Right atrium auricular region (tissue), 2 donors: Measurements from ENCODE around the gene BTF3. TPM values are rescaled to one million over a fixed set of nuclear protein-coding genes. Genes with fewer than 3 reads are reported as not detected.
"Not testable (repeated sequence)": the region's sequence is repeated elsewhere in the genome, so short reads cannot be mapped to it uniquely, and the experiment has no call there.

Experiments used
- DNase-seq: peaks from one replicate; pipeline ENCODE4 v3.0.0-alpha.2; 2019; ENCODE audit warnings: low spot score
- H3K27ac ChIP-seq, 2 donors: fragments of 200-600 bp; sonication (generic); 1 replicate in 1 of 2; 2 replicates in 1 of 2; pipeline ENCODE4 v1.5.1; 2016 to 2019
- H3K27me3 ChIP-seq, 2 donors: fragments of 200-600 bp; sonication (generic); one replicate each; pipeline versions ENCODE4 v1.5.1 to v1.6.0; 2017 to 2019
- H3K36me3 ChIP-seq: fragments of 200-600 bp; sonication (generic); one replicate; pipeline ENCODE4 v1.5.1; 2016
- H3K4me1 ChIP-seq, 2 donors: fragments of 200-600 bp; sonication (generic); one replicate each; pipeline versions ENCODE4 v1.5.1 to v1.6.0; 2017 to 2019
- H3K4me3 ChIP-seq, 2 donors: fragments of 200-600 bp; sonication (generic); 1 replicate in 1 of 2; 2 replicates in 1 of 2; pipeline ENCODE4 v1.5.1; 2017 to 2019; ENCODE audit warnings: mild to moderate bottlenecking in 1 of 2, moderate library complexity in 1 of 2
- H3K9me3 ChIP-seq, 2 donors: fragments of 200-600 bp; sonication (generic); one replicate each; pipeline ENCODE4 v1.5.1; 2019
- total RNA-seq, 2 donors: library from RNA; depleted of rRNA; stranded (reverse); fragments of >200 nt; gene quantifications; one replicate each; pipeline ENCODE4 v1.1.0, GENCODE V29; 2016
- TF ChIP-seq, protein P1 (sequence below), 2 donors: fragments of 200-600 bp; sonication (generic); IDR thresholded peaks; one replicate each; pipeline ENCODE4 v1.5.1; 2019; ENCODE audit warnings: antibody characterized with exemption in 2 of 2

The BTF3 gene
- total RNA-seq, 2 donors from 2014 or later = 409 to 434 TPM

GRCh38 chr5:73484511-73484910 is 13.7 kb upstream of the BTF3 start:
- no peak overlapping the region for H3K27ac ChIP-seq
- DNase-seq = no peak
- no peak overlapping the region for H3K4me3 ChIP-seq
- no peaks in the 10 kb centered on the region for H3K36me3 ChIP-seq
- TF ChIP-seq, protein P1, sequence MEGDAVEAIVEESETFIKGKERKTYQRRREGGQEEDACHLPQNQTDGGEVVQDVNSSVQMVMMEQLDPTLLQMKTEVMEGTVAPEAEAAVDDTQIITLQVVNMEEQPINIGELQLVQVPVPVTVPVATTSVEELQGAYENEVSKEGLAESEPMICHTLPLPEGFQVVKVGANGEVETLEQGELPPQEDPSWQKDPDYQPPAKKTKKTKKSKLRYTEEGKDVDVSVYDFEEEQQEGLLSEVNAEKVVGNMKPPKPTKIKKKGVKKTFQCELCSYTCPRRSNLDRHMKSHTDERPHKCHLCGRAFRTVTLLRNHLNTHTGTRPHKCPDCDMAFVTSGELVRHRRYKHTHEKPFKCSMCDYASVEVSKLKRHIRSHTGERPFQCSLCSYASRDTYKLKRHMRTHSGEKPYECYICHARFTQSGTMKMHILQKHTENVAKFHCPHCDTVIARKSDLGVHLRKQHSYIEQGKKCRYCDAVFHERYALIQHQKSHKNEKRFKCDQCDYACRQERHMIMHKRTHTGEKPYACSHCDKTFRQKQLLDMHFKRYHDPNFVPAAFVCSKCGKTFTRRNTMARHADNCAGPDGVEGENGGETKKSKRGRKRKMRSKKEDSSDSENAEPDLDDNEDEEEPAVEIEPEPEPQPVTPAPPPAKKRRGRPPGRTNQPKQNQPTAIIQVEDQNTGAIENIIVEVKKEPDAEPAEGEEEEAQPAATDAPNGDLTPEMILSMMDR (IDR thresholded peaks at IDR 0.05) = no peak
- H3K27me3 ChIP-seq = no peaks in the 10 kb centered on the region
- no peaks in the 10 kb centered on the region for H3K4me1 ChIP-seq
- H3K9me3 ChIP-seq = no peaks in the 10 kb centered on the region

- DNase-seq = no peak
- TF ChIP-seq, protein P1 (IDR thresholded peaks at IDR 0.05) = no peak
- Histone ChIP-seq H3K27me3 (no peaks in the 10 kb centered on the region), H3K36me3 (no peaks in the 10 kb centered on the region), H3K4me3 (no peak overlapping the region), H3K9me3 (no peaks in the 10 kb centered on the region), H3K4me1 (no peaks in the 10 kb centered on the region), H3K27ac (no peak overlapping the region)
These were observed 12.5 kb upstream of the BTF3 start for GRCh38 chr5:73485715-73486114.

- no peak overlapping the region for H3K4me3 ChIP-seq
These were observed 11.9 kb upstream of the BTF3 start for GRCh38 chr5:73486119-73486899.

DNA sequence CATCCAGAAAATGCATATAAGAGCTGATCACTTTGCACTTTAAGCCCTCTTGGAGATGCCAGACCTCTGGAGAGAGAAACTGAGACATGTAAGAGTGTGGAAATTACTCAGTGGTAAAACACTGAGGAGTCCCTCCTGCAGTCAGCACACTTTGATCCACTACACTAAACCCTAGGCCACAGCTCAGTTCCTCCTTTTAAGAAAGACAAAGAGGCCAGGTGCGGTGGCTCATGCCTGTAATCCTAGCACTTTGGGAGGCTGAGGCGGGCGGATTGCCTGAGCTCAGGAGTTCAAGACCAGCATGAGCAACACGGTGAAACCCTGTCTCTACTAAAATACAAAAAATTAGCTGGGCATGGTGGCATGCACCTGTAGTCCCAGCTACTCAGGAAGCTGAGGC is 11.0 kb upstream of the BTF3 start:
- H3K4me3 ChIP-seq, H3K36me3 ChIP-seq, DNase-seq, H3K9me3 ChIP-seq, H3K27me3 ChIP-seq, H3K4me1 ChIP-seq, H3K27ac ChIP-seq: not testable (repeated sequence)

More at GRCh38 chr5:73486119-73486899, 11.9 kb upstream of the BTF3 start:
- TF ChIP-seq, protein P1 (IDR thresholded peaks at IDR 0.05) = no peak
- Histone ChIP-seq H3K36me3 (no peaks in the 10 kb centered on the region), H3K9me3 (no peaks in the 10 kb centered on the region), H3K27me3 (no peaks in the 10 kb centered on the region), H3K4me1 (no peaks in the 10 kb centered on the region), H3K27ac (no peak overlapping the region)
- DNase-seq = no peak

DNA sequence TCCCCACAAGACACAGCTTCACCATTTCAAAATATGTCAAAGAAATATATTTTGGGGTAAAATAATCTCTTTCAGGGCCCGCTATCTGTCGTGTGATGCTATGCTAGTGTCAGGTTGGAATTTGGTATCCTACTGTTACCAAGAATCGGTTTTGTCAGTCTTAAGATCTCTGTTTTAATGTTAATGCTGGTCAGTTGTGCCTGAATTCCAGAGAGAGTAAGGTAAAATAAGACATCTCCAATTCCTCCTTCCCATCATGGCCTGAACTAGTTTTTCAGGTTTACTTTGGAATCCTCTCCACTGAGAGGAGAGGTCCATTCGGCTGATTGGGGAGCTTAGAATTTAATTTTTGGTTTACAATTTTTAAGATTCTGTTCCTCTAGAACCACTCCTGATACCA is 10.4 kb upstream of the BTF3 start:
- DNase-seq = no peak
- Histone ChIP-seq H3K27ac (no peak overlapping the region), H3K4me3 (no peak overlapping the region), H3K9me3 (no peaks in the 10 kb centered on the region), H3K4me1 (no peaks in the 10 kb centered on the region), H3K27me3 (no peaks in the 10 kb centered on the region), H3K36me3 (no peaks in the 10 kb centered on the region)
- TF ChIP-seq, protein P1 (IDR thresholded peaks at IDR 0.05) = no peak

DNA sequence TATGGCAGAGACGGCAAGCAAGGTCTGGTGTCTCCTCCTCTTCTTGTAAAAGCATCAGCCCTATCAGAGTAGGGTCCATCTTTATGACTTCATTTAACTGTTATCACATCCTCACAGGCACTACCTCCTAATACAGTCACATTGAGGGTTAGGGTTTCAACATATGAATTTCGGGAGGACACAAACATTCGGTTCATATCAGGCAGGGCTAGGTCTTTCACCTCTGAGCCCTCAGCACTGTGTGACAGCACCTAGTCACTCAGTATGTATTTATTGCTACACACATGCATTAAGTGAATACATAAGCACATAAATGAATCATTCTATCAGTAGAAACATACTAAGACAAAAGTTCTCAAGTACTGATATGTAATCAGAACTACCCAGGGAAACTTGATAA is 9.4 kb upstream of the BTF3 start:
- DNase-seq = no peak
- Histone ChIP-seq H3K36me3 (no peaks in the 10 kb centered on the region), H3K27me3 (no peaks in the 10 kb centered on the region), H3K4me1 (no peaks in the 10 kb centered on the region), H3K4me3 (no peak overlapping the region), H3K9me3 (no peaks in the 10 kb centered on the region), H3K27ac (no peak overlapping the region)
- TF ChIP-seq, protein P1 (IDR thresholded peaks at IDR 0.05) = no peak
